ENCODE measurements around the gene KCNJ2. TPM values are rescaled to one million over a fixed set of nuclear protein-coding genes. Genes with fewer than 3 reads are reported as not detected.

The KCNJ2 gene
- total RNA-seq, 1 experiment from 2014 or later: 0.36 TPM

DNA sequence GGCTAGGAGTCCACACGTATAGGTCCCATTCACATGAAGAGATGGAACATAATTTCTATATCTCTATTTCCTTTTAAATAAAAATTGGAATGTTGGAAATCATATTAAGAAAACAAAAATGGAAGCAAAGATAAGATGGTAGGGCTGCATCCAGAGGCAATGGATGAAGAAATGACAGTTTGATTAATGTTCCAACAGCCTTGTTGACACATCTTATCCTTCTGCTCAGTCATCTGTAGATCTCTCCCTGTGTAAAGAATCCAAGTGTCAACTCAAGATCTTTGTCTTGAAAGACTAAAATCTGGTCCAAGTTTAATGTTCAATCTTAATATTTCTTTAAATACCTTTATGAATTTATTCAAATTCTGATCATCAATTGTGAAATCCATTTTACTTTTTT, 7.8 kb upstream of the KCNJ2 start:
- H3K4me3 ChIP-seq (ENCODE audit: low read length): no peak overlapping the region
- intact Hi-C loops (cut with micrococcal nuclease): loop anchor here (5.0 to 10.0 kb wide), 2 partner anchors 384 to 837 kb away; partner anchors contain the start of gene ABCA5
- H3K27me3 ChIP-seq (ENCODE audit: low read length): no peaks in the 10 kb centered on the region
- no peaks in the 10 kb centered on the region for H3K79me2 ChIP-seq (ENCODE audit: low read length)
- ChIA-PET POLR2A (ENCODE audit: unreplicated experiment) (no interaction called here), CTCF (interaction anchor here (0.6 kb wide), 1 partner anchor 303 kb away, joined by 4 read pairs; no protein-coding TSS in a partner anchor)
- no peaks in the 10 kb centered on the region for H3K9me2 ChIP-seq (replicated peaks; ENCODE audit: low read length)
- BruUV-seq (replicated peaks): no TSS peak
- H3K4me2 ChIP-seq (ENCODE audit: low read length): no peak overlapping the region
- DNase-seq (no peak), ATAC-seq (no peak)
- H3K36me3 ChIP-seq (ENCODE audit: low read depth, low read length): no peaks in the 10 kb centered on the region
- no peak overlapping the region for H2AFZ ChIP-seq (ENCODE audit: low read length)
- no peak overlapping the region for H3K27ac ChIP-seq (ENCODE audit: low read length)
- TF ChIP-seq EZH2 (IDR thresholded peaks at IDR 0.05; ENCODE audit: low read length, unreplicated experiment): no peak
- TF ChIP-seq, protein P1, sequence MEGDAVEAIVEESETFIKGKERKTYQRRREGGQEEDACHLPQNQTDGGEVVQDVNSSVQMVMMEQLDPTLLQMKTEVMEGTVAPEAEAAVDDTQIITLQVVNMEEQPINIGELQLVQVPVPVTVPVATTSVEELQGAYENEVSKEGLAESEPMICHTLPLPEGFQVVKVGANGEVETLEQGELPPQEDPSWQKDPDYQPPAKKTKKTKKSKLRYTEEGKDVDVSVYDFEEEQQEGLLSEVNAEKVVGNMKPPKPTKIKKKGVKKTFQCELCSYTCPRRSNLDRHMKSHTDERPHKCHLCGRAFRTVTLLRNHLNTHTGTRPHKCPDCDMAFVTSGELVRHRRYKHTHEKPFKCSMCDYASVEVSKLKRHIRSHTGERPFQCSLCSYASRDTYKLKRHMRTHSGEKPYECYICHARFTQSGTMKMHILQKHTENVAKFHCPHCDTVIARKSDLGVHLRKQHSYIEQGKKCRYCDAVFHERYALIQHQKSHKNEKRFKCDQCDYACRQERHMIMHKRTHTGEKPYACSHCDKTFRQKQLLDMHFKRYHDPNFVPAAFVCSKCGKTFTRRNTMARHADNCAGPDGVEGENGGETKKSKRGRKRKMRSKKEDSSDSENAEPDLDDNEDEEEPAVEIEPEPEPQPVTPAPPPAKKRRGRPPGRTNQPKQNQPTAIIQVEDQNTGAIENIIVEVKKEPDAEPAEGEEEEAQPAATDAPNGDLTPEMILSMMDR (conservative IDR thresholded peaks at IDR 0.05; ENCODE audit: low read depth, low read length): no peak
- no peak for TF ChIP-seq EZH2phosphoT487 (IDR thresholded peaks at IDR 0.05; ENCODE audit: borderline replicate concordance, low read length)
- H3K9me3 ChIP-seq (ENCODE audit: low read length): no peaks in the 10 kb centered on the region
- peaks cover 17% of the 10 kb centered on the region for H3K4me1 ChIP-seq (ENCODE audit: insufficient read depth, low read length)
- no peaks in the 10 kb centered on the region for H3F3A ChIP-seq (ENCODE audit: low read length, unreplicated experiment)
- H4K20me1 ChIP-seq (ENCODE audit: low read length): no peaks in the 10 kb centered on the region
- H3K9ac ChIP-seq (ENCODE audit: low read length): no peak overlapping the region

DNA sequence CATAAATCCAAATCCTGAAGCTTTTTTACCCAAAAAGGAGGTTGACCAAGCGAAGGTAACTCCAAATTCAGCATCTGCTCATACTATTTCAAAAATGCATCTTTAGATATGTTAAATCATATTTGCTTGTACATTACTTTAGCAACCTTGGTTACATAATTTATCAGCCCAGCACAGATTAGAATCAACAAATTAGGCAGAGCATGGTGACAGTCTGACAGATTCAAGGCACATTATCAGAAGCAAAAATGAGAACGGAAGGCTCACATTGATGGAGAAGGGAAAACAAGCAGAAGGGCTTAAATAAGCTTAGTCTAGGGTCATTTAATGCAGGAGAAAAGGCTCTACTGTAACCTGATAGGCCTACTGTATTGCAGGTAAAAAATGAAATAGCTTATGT, 3.9 kb upstream of the KCNJ2 start:
- H3K36me3 ChIP-seq (ENCODE audit: low read depth, low read length): no peaks in the 10 kb centered on the region
- intact Hi-C loops (cut with micrococcal nuclease): loop anchor here (5.0 to 10.0 kb wide), 2 partner anchors 387 to 841 kb away; partner anchors contain the start of gene ABCA5
- H3K9me3 ChIP-seq (ENCODE audit: low read length): no peaks in the 10 kb centered on the region
- H3K27me3 ChIP-seq (ENCODE audit: low read length): peaks cover 9% of the 10 kb centered on the region
- no TSS peak for BruUV-seq (replicated peaks)
- H3K4me1 ChIP-seq (ENCODE audit: insufficient read depth, low read length): peaks cover 16% of the 10 kb centered on the region
- no peak for ATAC-seq
- CTCF ChIA-PET: no interaction called here
- no peak overlapping the region for H3K4me2 ChIP-seq (ENCODE audit: low read length)
- H3K79me2 ChIP-seq (ENCODE audit: low read length): no peaks in the 10 kb centered on the region
- no peak overlapping the region for H3K4me3 ChIP-seq (ENCODE audit: low read length)
- no peak overlapping the region for H2AFZ ChIP-seq (ENCODE audit: low read length)
- no peak overlapping the region for H3K27ac ChIP-seq (ENCODE audit: low read length)
- POLR2A ChIA-PET (ENCODE audit: unreplicated experiment): no interaction called here
- TF ChIP-seq, protein P1 (conservative IDR thresholded peaks at IDR 0.05; ENCODE audit: low read depth, low read length): no peak
- TF ChIP-seq EZH2phosphoT487 (IDR thresholded peaks at IDR 0.05; ENCODE audit: borderline replicate concordance, low read length): no peak
- no peak for TF ChIP-seq EZH2 (IDR thresholded peaks at IDR 0.05; ENCODE audit: low read length, unreplicated experiment)
- no peaks in the 10 kb centered on the region for H3F3A ChIP-seq (ENCODE audit: low read length, unreplicated experiment)
- no peak for DNase-seq
- no peak overlapping the region for H3K9ac ChIP-seq (ENCODE audit: low read length)
- no peaks in the 10 kb centered on the region for H3K9me2 ChIP-seq (replicated peaks; ENCODE audit: low read length)
- H4K20me1 ChIP-seq (ENCODE audit: low read length): no peaks in the 10 kb centered on the region

DNA sequence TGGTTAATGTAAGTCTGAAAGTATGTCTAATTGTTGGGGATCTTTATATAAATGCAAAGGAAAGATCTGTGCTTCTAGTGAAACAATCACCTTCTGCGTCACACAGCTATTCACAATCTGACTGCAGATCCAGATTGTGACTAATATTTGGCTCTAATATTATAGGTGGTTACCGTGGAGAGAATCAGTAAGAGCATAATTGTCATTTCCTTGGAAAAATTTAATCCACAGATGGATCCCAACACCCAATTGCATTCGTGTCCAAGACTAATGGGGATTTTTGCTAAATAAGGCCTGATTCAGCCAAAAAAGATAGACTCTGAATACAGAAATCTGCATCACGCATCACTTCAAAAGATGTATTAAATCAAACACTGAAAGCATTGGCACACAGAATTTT, 2.7 kb upstream of the KCNJ2 start:
- no peak for DNase-seq
- Histone ChIP-seq H3K36me3 (ENCODE audit: low read depth, low read length) (no peaks in the 10 kb centered on the region), H3K27ac (ENCODE audit: low read length) (no peak overlapping the region), H3K4me1 (ENCODE audit: insufficient read depth, low read length) (peaks cover 11% of the 10 kb centered on the region), H2AFZ (ENCODE audit: low read length) (no peak overlapping the region), H3K79me2 (ENCODE audit: low read length) (no peaks in the 10 kb centered on the region), H3K4me3 (ENCODE audit: low read length) (no peak overlapping the region), H4K20me1 (ENCODE audit: low read length) (no peaks in the 10 kb centered on the region), H3F3A (ENCODE audit: low read length, unreplicated experiment) (no peaks in the 10 kb centered on the region), H3K9ac (ENCODE audit: low read length) (no peak overlapping the region), H3K27me3 (ENCODE audit: low read length) (peaks cover 21% of the 10 kb centered on the region), H3K9me2 (replicated peaks; ENCODE audit: low read length) (no peaks in the 10 kb centered on the region), H3K4me2 (ENCODE audit: low read length) (no peak overlapping the region), H3K9me3 (ENCODE audit: low read length) (no peaks in the 10 kb centered on the region)
- TF ChIP-seq EZH2phosphoT487 (IDR thresholded peaks at IDR 0.05; ENCODE audit: borderline replicate concordance, low read length): no peak
- no peak for TF ChIP-seq EZH2 (IDR thresholded peaks at IDR 0.05; ENCODE audit: low read length, unreplicated experiment)
- ATAC-seq: no peak
- intact Hi-C loops (cut with micrococcal nuclease): loop anchor here (5.0 to 10.0 kb wide), 2 partner anchors 386 to 842 kb away; partner anchors contain the start of gene ABCA5
- no TSS peak for BruUV-seq (replicated peaks)
- ChIA-PET CTCF (no interaction called here), POLR2A (ENCODE audit: unreplicated experiment) (no interaction called here)

Measured in PC-3 (cell line).